Left forelimb (tissue), 1 donor: Measurements from ENCODE around the gene INTS3.
"Not testable (repeated sequence)": the region's sequence is repeated elsewhere in the genome, so short reads cannot be mapped to it uniquely, and the experiment has no call there.

ENCODE experiments used
- DNase-seq: peaks from one replicate; pipeline ENCODE4 v3.0.0-alpha.2; 2018; ENCODE audit warnings: low spot score

INTS3 gene

GRCh38 chr1:153698923-153699714 is 28.7 kb upstream of the INTS3 start:
- no peak for DNase-seq

DNA sequence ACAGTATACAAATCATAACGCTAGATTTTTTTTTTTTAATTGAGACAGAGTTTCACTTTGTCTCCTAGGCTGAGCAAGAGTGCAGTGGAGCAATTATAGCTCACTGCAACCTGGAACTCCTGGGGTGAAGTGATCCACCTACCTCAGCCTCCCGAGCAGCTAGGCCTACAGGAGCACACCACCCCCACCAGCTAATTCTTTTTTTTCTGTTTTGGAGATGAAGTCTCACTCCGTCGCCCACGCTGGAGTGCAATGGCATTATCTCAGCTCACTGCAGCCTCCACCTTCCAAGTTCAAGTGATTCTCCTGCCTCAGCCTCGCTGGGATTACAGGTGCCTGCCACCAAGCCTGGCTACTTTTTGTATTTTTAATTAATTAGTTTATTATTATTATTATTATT is 28.1 kb upstream of the INTS3 start:
- DNase-seq: no peak

DNA sequence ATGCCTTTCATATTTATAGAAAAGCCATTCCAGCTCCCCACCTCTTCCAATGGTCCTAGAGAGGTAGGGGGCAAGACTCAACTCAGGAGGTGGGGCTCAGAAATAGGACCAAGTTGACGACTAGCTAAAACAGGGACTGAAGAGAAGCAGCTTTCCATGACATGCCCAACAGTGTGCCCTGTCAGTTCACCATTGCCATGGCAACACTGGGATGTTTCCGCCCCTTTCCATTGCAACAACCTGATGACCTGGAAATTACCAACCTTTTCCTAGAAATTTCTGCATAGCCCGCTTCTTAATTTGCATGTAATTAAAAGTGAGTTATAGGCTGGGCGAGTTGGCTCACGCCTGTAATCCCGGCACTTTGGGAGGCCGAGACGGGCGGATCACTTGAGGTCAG is 22.4 kb upstream of the INTS3 start:
- DNase-seq: no peak

GRCh38 chr1:153711026-153711425 is 16.8 kb upstream of the INTS3 start:
- no peak for DNase-seq

GRCh38 chr1:153716211-153716610 is 11.6 kb upstream of the INTS3 start:
- not testable (repeated sequence) for DNase-seq

GRCh38 chr1:153717330-153717729 is 10.5 kb upstream of the INTS3 start:
- no peak for DNase-seq

DNA sequence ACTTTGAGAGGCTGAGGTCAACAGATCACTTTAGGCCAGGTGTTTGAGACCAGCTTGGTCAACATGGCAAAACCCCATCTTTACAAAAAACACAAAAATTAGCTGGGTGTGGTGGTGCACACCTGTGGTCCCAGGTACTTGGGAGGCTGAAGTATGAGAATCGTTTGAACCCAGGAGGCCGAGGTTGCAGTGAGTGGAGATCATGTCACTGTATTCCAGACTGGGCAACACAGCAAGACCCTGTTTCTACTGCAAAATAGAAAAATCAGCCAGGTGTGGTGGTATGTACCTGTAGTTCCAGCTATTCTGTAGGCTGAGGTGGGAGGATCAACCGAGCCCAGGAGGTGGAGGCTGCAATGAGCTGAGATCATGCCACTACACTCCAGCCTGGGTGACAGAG is 4.2 kb upstream of the INTS3 start:
- no peak for DNase-seq

DNA sequence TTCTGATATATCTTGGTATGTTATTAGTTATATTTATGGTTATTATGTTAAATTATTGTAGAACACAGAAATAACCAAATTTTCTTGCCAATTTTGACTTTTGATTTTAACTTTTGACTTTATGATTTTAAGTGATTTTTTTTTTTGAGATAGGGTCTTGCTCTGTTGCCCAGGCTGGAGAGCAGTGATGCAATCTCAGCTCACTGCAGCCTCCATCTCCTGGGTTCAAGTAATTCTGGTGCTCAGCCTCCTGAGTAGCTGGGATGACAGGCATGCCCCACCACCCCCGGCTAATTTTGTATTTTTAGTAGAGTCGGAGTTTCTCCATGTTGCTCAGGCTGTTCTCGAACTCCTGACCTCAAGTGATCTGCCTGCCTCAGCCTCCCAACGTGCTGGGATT is 3.2 kb upstream of the INTS3 start:
- not testable (repeated sequence) for DNase-seq

DNA sequence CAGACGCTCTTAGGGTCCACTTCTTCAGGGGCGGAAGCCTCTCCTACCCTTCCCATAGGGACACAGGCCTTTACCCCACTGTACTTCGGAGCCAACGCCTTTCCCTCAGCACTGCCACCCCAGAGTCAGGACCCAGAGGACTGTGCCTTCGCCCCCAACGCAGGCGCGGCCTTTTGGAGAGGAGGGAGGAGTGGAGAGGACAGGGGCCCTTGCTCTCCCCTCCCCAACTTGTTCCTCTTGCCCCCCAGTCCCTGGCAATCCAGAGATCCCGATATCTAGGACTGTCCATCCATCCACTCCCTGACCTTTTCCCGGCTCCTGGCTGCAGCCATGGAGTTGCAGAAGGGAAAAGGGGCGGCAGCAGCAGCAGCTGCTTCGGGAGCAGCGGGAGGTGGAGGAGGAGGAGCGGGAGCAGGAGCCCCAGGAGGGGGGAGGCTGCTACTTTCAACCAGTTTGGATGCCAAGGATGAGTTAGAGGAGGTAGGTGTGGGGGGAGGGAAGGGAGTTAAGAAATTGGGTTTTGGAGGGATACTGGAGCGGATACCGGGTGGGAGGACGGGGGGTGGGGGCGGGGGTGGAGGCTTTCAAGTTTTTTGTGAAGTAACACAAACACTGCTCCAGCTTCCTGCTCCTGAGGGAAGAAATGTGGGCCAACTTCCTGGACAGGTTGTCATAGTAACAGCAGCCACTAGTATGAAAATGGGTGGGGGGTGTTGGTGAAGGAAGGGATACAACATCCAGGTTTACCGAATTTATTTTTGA is 636 bp downstream of the INTS3 start:
- DNase-seq: peak; percentile 82

- no peak for DNase-seq
Observed at GRCh38 chr1:153730468-153730988, 2.7 kb downstream of the INTS3 start.

DNA sequence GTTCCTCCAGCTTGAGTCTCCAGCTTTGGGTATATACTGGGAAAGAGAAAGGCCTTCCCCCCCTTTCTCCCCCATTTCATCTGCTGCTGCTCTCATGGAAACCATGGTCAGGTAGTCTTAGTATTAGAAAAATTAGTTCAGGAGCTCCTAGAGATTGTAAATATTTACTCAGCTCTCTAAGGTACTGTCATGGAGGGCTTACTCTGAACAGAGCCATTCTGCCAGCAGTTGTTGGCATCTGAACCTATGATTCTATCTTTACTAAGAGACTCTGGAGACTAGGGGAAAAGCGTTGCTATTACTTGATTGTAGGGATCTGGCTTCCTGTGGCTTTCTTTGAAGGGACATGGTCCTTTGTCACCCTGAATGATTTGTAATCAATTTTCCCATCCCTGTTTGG is 6.1 kb downstream of the INTS3 start:
- no peak for DNase-seq

- DNase-seq: no peak
Observed at GRCh38 chr1:153734396-153735089, 6.7 kb downstream of the INTS3 start.

- no peak for DNase-seq
Observed at GRCh38 chr1:153735090-153735420, 7.2 kb downstream of the INTS3 start.

DNA sequence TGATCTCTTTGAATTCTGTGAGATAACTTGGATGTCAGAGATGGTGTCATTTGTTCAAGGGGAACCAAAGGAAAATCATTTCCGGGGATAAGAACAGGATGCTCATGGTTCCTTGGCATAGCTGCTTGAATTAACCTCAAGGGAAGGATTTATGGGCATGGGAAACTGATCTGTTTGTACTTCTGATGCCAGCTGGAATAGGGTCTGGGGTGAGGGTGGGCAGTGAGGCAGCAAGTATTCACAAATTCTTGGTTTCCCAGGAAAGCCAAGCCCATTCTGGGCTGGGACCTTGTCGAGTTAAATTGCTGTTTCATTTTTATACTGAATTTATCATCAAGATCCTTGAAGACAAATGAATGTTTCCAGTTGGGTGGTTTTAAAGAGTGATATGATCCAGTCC is 14.1 kb downstream of the INTS3 start:
- DNase-seq: no peak

GRCh38 chr1:153742411-153743142 is 14.7 kb downstream of the INTS3 start:
- no peak for DNase-seq

GRCh38 chr1:153745417-153745816 is 17.6 kb downstream of the INTS3 start:
- DNase-seq: no peak

- no peak for DNase-seq
Observed at GRCh38 chr1:153746174-153746573, 18.3 kb downstream of the INTS3 start.

GRCh38 chr1:153748903-153749302 is 21.1 kb downstream of the INTS3 start:
- DNase-seq: no peak

- peak; percentile 76 for DNase-seq
Observed at GRCh38 chr1:153749408-153750005, 21.7 kb downstream of the INTS3 start.

- DNase-seq: no peak
Observed at GRCh38 chr1:153750026-153750995, 22.5 kb downstream of the INTS3 start.
